ENCODE results near the gene SAT1. TPM values are rescaled to one million over a fixed set of nuclear protein-coding genes. Genes with fewer than 3 reads are reported as not detected.

Gene SAT1
- total RNA-seq, 1 experiment from 2014 or later, result 55.2 TPM

GRCh38 chrX:23820235-23820782 lies 37.3 kb downstream of the SAT1 start:
- no peak overlapping the region for H3K4me2 ChIP-seq (ENCODE audit: insufficient read depth, insufficient read length, low read length)
- no peak overlapping the region for H2AFZ ChIP-seq (ENCODE audit: low read length)
- H3T11ph ChIP-seq (ENCODE audit: low read length), result no peak overlapping the region
- no peak overlapping the region for H2BK20ac ChIP-seq (ENCODE audit: low read depth, low read length, poor library complexity, severe bottlenecking)
- no peak overlapping the region for H2BK15ac ChIP-seq (ENCODE audit: low read depth, low read length)
- WGBS (ENCODE audit: extremely low coverage, insufficient read length, low lambda C conversion rate), result no CpG with 5 or more reads among the region's 6 CpGs
- H2BK120ac ChIP-seq (ENCODE audit: low read depth, low read length, poor library complexity, severe bottlenecking), result no peak overlapping the region
- H3K27me3 Mint-ChIP-seq (ENCODE audit: low read depth), result no peaks in the 10 kb centered on the region
- H3K36me3 Mint-ChIP-seq (ENCODE audit: insufficient read depth in 1 of 3, low read depth in 3 of 3), result 0 out of 7 replicates have a peak, but pooled peaks cover 0 to 1% (median 0%) of the 10 kb centered on the region in 3 experiments
- H3K9me3 Mint-ChIP-seq, result no peaks in the 10 kb centered on the region
- TF ChIP-seq CTCF (conservative IDR thresholded peaks at IDR 0.05), result no peak
- no peak overlapping the region for H4K91ac ChIP-seq (ENCODE audit: insufficient read length, low read depth, low read length)
- no peaks in the 10 kb centered on the region for H3K79me1 ChIP-seq (ENCODE audit: insufficient read depth, low read depth, low read length, poor library complexity, severe bottlenecking)
- H4K20me1 ChIP-seq (ENCODE audit: control insufficient read depth, insufficient read depth, insufficient read length), result no peaks in the 10 kb centered on the region
- no peaks in the 10 kb centered on the region for H3K4me1 ChIP-seq (ENCODE audit: insufficient read depth, low read length)
- no peak overlapping the region for H3K27ac ChIP-seq (ENCODE audit: insufficient read length, low read depth, low read length)
- H2BK12ac ChIP-seq (ENCODE audit: insufficient read length, low read depth, low read length), result no peak overlapping the region
- H4K5ac ChIP-seq (ENCODE audit: insufficient read length, low read depth, low read length), result no peak overlapping the region
- no peak overlapping the region for H3K14ac ChIP-seq (ENCODE audit: insufficient read depth, low read length)
- no peak overlapping the region for H3K56ac ChIP-seq (ENCODE audit: insufficient read length, low read depth, low read length)
- H3K79me2 ChIP-seq (ENCODE audit: insufficient read depth, low read length), result no peaks in the 10 kb centered on the region
- no peaks in the 10 kb centered on the region for H3K9me3 ChIP-seq (ENCODE audit: control insufficient read depth, low read depth, low read length)
- H3K23ac ChIP-seq (ENCODE audit: insufficient read length, low read depth, low read length), result no peak overlapping the region
- no peaks in the 10 kb centered on the region for H3K4me1 Mint-ChIP-seq
- no peak overlapping the region for H4K8ac ChIP-seq (replicated peaks; ENCODE audit: insufficient read length, low read depth, low read length)
- no peak overlapping the region for H3K4me3 Mint-ChIP-seq
- no peaks in the 10 kb centered on the region for H3K27me3 ChIP-seq (ENCODE audit: insufficient read depth, low read length)
- DNase-seq, result no peak
- no peak overlapping the region for H2BK5ac ChIP-seq (ENCODE audit: insufficient read length, low read length)
- no peaks in the 10 kb centered on the region for H3K23me2 ChIP-seq (ENCODE audit: insufficient read length, low read depth, low read length, poor library complexity, severe bottlenecking)
- no peak overlapping the region for H3K9ac ChIP-seq (ENCODE audit: extremely low read depth, insufficient read length, low read length)
- H3K4ac ChIP-seq (ENCODE audit: low read depth, low read length), result no peak overlapping the region
- H3K18ac ChIP-seq (ENCODE audit: insufficient read length, low read depth, low read length), result no peak overlapping the region
- H3K27ac Mint-ChIP-seq, result no peak overlapping the region
- H2AK5ac ChIP-seq (ENCODE audit: insufficient read length, low read length), result no peak overlapping the region

Data from H9 (cell line).